ENCODE data around the gene NHERF2. TPM values are rescaled to one million over a fixed set of nuclear protein-coding genes. Genes with fewer than 3 reads are reported as not detected.

Gene NHERF2
- 107 TPM for total RNA-seq

- intact Hi-C loops (cut with DNase I), result loop anchor here (5.0 kb wide), 1 partner anchor 116 kb away; no protein-coding TSS in a partner anchor
- peak; percentile 4 for ATAC-seq
- DNase-seq (ENCODE audit: low spot score), result no peak
Measured at GRCh38 chr16:2026461-2027023, at the start of gene NHERF2. Gene NHERF2 (plus strand): TSS chr16:2026902. CDS start chr16:2027006, 104 bp downstream.

GRCh38 chr16:1976951-1977874, 49.5 kb upstream of the NHERF2 start:
- no peak for ATAC-seq
- DNase-seq (ENCODE audit: low spot score), result no peak
- intact Hi-C loops (cut with DNase I), result no loop called here

GRCh38 chr16:1977875-1978268, 48.8 kb upstream of the NHERF2 start:
- intact Hi-C loops (cut with DNase I), result loop anchor here (2.0 kb wide), 1 partner anchor 17 kb away; no protein-coding TSS in a partner anchor
- ATAC-seq, result no peak

GRCh38 chr16:1978476-1979120, 48.1 kb upstream of the NHERF2 start:
- intact Hi-C loops (cut with DNase I), result loop anchor here (2.0 kb wide), 1 partner anchor 18 kb away; no protein-coding TSS in a partner anchor
- ATAC-seq, result no peak
- DNase-seq (ENCODE audit: low spot score), result no peak

More at GRCh38 chr16:1977875-1978268, 48.8 kb upstream of the NHERF2 start:
- DNase-seq (ENCODE audit: low spot score), result no peak

- ATAC-seq (no peak), DNase-seq (ENCODE audit: low spot score) (no peak)
- intact Hi-C loops (cut with DNase I), result loop anchor here (2.0 to 5.0 kb wide), 2 partner anchors 19 to 733 kb away; no protein-coding TSS in a partner anchor
Measured at GRCh38 chr16:1979271-1980029, 47.3 kb upstream of the NHERF2 start.

GRCh38 chr16:1980030-1980769, 46.5 kb upstream of the NHERF2 start:
- ATAC-seq, result no peak
- intact Hi-C loops (cut with DNase I), result loop anchor here (5.0 kb wide), 1 partner anchor 732 kb away; no protein-coding TSS in a partner anchor

GRCh38 chr16:1980770-1981087, 46.0 kb upstream of the NHERF2 start:
- DNase-seq (ENCODE audit: low spot score), result no peak
- intact Hi-C loops (cut with DNase I), result loop anchor here (5.0 kb wide), 1 partner anchor 732 kb away; no protein-coding TSS in a partner anchor
- ATAC-seq, result no peak

More at GRCh38 chr16:1980030-1980769, 46.5 kb upstream of the NHERF2 start:
- DNase-seq (ENCODE audit: low spot score), result no peak

GRCh38 chr16:1981398-1981836, 45.3 kb upstream of the NHERF2 start, which contains the start of gene NOXO1:
Gene NOXO1 (minus strand): TSS chr16:1981469. CDS start chr16:1981179, 290 bp downstream.
- intact Hi-C loops (cut with DNase I), result loop anchor here (5.0 kb wide), 1 partner anchor 731 kb away; no protein-coding TSS in a partner anchor
- DNase-seq (ENCODE audit: low spot score) (no peak), ATAC-seq (no peak)

GRCh38 chr16:1982013-1982433, 44.7 kb upstream of the NHERF2 start:
- intact Hi-C loops (cut with DNase I), result loop anchor here (5.0 kb wide), 1 partner anchor 730 kb away; no protein-coding TSS in a partner anchor
- ATAC-seq (no peak), DNase-seq (ENCODE audit: low spot score) (no peak)

GRCh38 chr16:1982991-1983543, 43.6 kb upstream of the NHERF2 start:
- ATAC-seq (no peak), DNase-seq (ENCODE audit: low spot score) (no peak)
- intact Hi-C loops (cut with DNase I), result loop anchor here (5.0 kb wide), 1 partner anchor 729 kb away; no protein-coding TSS in a partner anchor

GRCh38 chr16:1983544-1984346, 43.0 kb upstream of the NHERF2 start, which contains the start of gene GFER:
Gene GFER (plus strand): TSS chr16:1984193. CDS start chr16:1984219, 26 bp downstream.
- intact Hi-C loops (cut with DNase I), result loop anchor here (5.0 kb wide), 1 partner anchor 729 kb away; no protein-coding TSS in a partner anchor
- peak; percentile 94 for DNase-seq (ENCODE audit: low spot score)
- peak; percentile 94 for ATAC-seq

GRCh38 chr16:1984347-1985225, 42.1 kb upstream of the NHERF2 start:
- no peak for DNase-seq (ENCODE audit: low spot score)
- intact Hi-C loops (cut with DNase I), result loop anchor here (5.0 kb wide), 1 partner anchor 728 kb away; no protein-coding TSS in a partner anchor
- ATAC-seq, result no peak

- DNase-seq (ENCODE audit: low spot score), result no peak
- intact Hi-C loops (cut with DNase I), result no loop called here
- ATAC-seq, result no peak
Measured at GRCh38 chr16:1985466-1986150, 41.1 kb upstream of the NHERF2 start.

- intact Hi-C loops (cut with DNase I), result no loop called here
- no peak for ATAC-seq
- DNase-seq (ENCODE audit: low spot score), result no peak
Measured at GRCh38 chr16:1987198-1987597, 39.5 kb upstream of the NHERF2 start.
